ENCODE results near the gene NKIRAS1.

The NKIRAS1 gene

DNA sequence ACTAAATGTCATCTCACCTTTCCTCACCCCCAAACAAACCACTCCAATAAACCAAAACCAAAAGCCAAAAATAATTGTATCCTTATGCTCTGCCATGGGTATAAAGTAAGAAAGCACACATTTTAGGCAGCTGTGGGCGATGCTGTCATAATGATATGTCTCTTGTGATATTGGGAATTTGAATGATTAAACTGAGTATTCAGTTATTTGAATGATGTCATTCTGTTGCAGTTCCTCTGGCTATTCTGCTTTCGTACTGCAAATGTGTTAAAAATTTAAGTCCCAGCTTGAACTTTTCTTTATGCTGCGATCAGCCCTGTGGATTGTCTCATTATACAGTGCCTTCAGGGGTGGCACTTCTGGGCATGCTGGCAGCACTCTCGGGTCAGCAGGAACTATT lies 17.5 kb upstream of the NKIRAS1 start:
- no peak overlapping the region for H3K27ac ChIP-seq (replicated peaks)
- H3K4me3 ChIP-seq (replicated peaks; ENCODE audit: insufficient read depth, low read length) = no peak overlapping the region
- TF ChIP-seq, protein P1, sequence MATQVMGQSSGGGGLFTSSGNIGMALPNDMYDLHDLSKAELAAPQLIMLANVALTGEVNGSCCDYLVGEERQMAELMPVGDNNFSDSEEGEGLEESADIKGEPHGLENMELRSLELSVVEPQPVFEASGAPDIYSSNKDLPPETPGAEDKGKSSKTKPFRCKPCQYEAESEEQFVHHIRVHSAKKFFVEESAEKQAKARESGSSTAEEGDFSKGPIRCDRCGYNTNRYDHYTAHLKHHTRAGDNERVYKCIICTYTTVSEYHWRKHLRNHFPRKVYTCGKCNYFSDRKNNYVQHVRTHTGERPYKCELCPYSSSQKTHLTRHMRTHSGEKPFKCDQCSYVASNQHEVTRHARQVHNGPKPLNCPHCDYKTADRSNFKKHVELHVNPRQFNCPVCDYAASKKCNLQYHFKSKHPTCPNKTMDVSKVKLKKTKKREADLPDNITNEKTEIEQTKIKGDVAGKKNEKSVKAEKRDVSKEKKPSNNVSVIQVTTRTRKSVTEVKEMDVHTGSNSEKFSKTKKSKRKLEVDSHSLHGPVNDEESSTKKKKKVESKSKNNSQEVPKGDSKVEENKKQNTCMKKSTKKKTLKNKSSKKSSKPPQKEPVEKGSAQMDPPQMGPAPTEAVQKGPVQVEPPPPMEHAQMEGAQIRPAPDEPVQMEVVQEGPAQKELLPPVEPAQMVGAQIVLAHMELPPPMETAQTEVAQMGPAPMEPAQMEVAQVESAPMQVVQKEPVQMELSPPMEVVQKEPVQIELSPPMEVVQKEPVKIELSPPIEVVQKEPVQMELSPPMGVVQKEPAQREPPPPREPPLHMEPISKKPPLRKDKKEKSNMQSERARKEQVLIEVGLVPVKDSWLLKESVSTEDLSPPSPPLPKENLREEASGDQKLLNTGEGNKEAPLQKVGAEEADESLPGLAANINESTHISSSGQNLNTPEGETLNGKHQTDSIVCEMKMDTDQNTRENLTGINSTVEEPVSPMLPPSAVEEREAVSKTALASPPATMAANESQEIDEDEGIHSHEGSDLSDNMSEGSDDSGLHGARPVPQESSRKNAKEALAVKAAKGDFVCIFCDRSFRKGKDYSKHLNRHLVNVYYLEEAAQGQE (IDR thresholded peaks at IDR 0.05; ENCODE audit: insufficient replicate concordance, low read depth) = no peak
- TF ChIP-seq POLR2AphosphoS5 (IDR thresholded peaks at IDR 0.05; ENCODE audit: low read depth) (no peak), GABPA (IDR thresholded peaks at IDR 0.05; ENCODE audit: low read depth) (no peak), SPI1 (IDR thresholded peaks at IDR 0.05; ENCODE audit: borderline replicate concordance, low read depth) (no peak)
- TF ChIP-seq, protein P2, sequence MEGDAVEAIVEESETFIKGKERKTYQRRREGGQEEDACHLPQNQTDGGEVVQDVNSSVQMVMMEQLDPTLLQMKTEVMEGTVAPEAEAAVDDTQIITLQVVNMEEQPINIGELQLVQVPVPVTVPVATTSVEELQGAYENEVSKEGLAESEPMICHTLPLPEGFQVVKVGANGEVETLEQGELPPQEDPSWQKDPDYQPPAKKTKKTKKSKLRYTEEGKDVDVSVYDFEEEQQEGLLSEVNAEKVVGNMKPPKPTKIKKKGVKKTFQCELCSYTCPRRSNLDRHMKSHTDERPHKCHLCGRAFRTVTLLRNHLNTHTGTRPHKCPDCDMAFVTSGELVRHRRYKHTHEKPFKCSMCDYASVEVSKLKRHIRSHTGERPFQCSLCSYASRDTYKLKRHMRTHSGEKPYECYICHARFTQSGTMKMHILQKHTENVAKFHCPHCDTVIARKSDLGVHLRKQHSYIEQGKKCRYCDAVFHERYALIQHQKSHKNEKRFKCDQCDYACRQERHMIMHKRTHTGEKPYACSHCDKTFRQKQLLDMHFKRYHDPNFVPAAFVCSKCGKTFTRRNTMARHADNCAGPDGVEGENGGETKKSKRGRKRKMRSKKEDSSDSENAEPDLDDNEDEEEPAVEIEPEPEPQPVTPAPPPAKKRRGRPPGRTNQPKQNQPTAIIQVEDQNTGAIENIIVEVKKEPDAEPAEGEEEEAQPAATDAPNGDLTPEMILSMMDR (IDR thresholded peaks at IDR 0.05; ENCODE audit: insufficient read depth, low read length) = no peak
- DNase-seq (ENCODE audit: low read depth in 1 of 2, low spot score in 1 of 2) = no peak
- H3K27me3 ChIP-seq (ENCODE audit: insufficient read depth, poor library complexity, severe bottlenecking) = no peaks in the 10 kb centered on the region

DNA sequence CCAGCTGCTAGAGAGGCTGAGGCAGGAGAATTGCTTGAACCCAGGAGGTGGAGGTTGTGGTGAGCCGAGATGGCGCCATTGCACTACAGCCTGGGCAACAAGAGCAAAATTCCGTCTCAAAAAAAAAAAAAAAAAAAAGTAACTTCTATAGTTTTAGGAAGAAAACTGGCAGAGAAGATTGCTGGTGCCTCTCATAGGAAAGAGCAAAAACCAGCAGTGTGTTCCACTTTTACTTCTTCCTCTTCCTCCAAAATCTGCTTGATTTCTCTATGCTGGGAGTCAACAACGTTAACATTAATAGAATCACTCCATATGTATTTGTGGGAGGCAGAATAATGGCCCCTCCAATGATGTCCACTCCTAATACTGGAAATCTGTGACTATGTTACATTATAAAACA lies 15.8 kb upstream of the NKIRAS1 start:
- DNase-seq (ENCODE audit: low read depth in 1 of 2, low spot score in 1 of 2) = peak in 1 of 2 experiments; percentile 38
- Histone ChIP-seq H3K27ac (replicated peaks) (0 out of 2 replicates have a peak overlapping the region, but pooled peaks have one; percentile 10), H3K4me3 (replicated peaks; ENCODE audit: insufficient read depth, low read length) (no peak overlapping the region), H3K27me3 (ENCODE audit: insufficient read depth, poor library complexity, severe bottlenecking) (no peaks in the 10 kb centered on the region)
- TF ChIP-seq GABPA (IDR thresholded peaks at IDR 0.05; ENCODE audit: low read depth) (no peak), POLR2AphosphoS5 (IDR thresholded peaks at IDR 0.05; ENCODE audit: low read depth) (no peak), SPI1 (IDR thresholded peaks at IDR 0.05; ENCODE audit: borderline replicate concordance, low read depth) (no peak)
- TF ChIP-seq, protein P1 (IDR thresholded peaks at IDR 0.05; ENCODE audit: insufficient replicate concordance, low read depth) = no peak
- TF ChIP-seq, protein P2 (IDR thresholded peaks at IDR 0.05; ENCODE audit: insufficient read depth, low read length) = no peak

DNA sequence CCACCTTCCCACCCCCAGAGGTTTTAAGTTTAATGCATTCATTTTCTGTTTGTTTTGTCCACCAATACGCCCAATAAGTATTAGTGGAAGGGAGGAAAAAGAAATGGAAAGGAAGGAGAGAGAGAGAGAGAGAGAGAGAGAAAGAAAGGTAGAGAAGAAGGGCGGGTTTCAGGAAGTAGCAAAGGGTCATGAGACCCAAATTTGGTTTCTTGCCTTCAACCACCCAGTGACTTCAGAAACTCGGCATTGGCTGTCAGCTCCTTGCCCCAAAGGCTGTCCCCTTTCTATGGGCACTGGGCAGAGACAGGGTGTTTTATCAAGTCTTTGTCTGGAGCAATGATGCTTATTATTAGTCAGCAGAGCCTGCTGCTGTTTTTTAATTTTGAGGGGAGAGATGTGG lies 14.8 kb upstream of the NKIRAS1 start:
- no peak for DNase-seq (ENCODE audit: low read depth in 1 of 2, low spot score in 1 of 2)
- Histone ChIP-seq H3K27ac (replicated peaks) (no peak overlapping the region), H3K27me3 (ENCODE audit: insufficient read depth, poor library complexity, severe bottlenecking) (no peaks in the 10 kb centered on the region), H3K4me3 (replicated peaks; ENCODE audit: insufficient read depth, low read length) (no peak overlapping the region)
- TF ChIP-seq, protein P1 (IDR thresholded peaks at IDR 0.05; ENCODE audit: insufficient replicate concordance, low read depth) = no peak
- TF ChIP-seq, protein P2 (IDR thresholded peaks at IDR 0.05; ENCODE audit: insufficient read depth, low read length) = no peak
- TF ChIP-seq POLR2AphosphoS5 (IDR thresholded peaks at IDR 0.05; ENCODE audit: low read depth) (no peak), GABPA (IDR thresholded peaks at IDR 0.05; ENCODE audit: low read depth) (no peak)
